OCI-LY3 (cell line): Measurements from ENCODE around the gene MYBL2.

Source experiments
- CTCF ChIP-seq: fragments of 200-600, 300-600 bp; sonication (generic); IDR thresholded peaks from 2 replicates; pipeline ENCODE4 v1.5.1; 2014; ENCODE audit warnings: antibody characterized with exemption, low read length, low read depth
- EZH2phosphoT487 ChIP-seq: fragments of 200-600 bp; shearing (Covaris generic); IDR thresholded peaks from 2 replicates; pipeline ENCODE4 v1.6.1; 2018; ENCODE audit warnings: antibody characterized with exemption, mixed run types, low read depth

GRCh38 chr20:43716123-43716522 is 49.2 kb downstream of the MYBL2 start:
- no peak for TF ChIP-seq CTCF
- no peak for TF ChIP-seq EZH2phosphoT487
